Activated naive CD4-positive, alpha-beta T cell treated with anti-CD3 and anti-CD28 coated beads, Interleukin-2, amount 10 ng/mL, durations not matched to agents 7 days and 5 days (primary cell): ENCODE results near the gene ERGIC2.

Source experiments
- CTCF ChIA-PET: fragments of 350-600 bp; sonication (Branson Sonifier 250); formaldehyde crosslinking; loops from one replicate; lab custom pipeline; 2021; ENCODE audit warnings: antibody characterized with exemption; lab: Charles Lee
- DNase-seq: peaks from one replicate; pipeline ENCODE4 v3.0.0-alpha.2; 2020
- H3K27ac Mint-ChIP-seq: one replicate; pipeline ENCODE4 v1.8.0; 2021; ENCODE audit warnings: mild to moderate bottlenecking, moderate library complexity, mixed read lengths
- H3K27me3 Mint-ChIP-seq: one replicate; pipeline ENCODE4 v1.8.0; 2021; ENCODE audit warnings: mild to moderate bottlenecking, mixed read lengths
- H3K36me3 Mint-ChIP-seq: one replicate; pipeline ENCODE4 v1.8.0; 2021; ENCODE audit warnings: mixed read lengths
- H3K4me1 Mint-ChIP-seq: one replicate; pipeline ENCODE4 v1.8.0; 2021; ENCODE audit warnings: mixed read lengths
- H3K4me3 Mint-ChIP-seq: one replicate; pipeline ENCODE4 v1.8.0; 2021; ENCODE audit warnings: mild to moderate bottlenecking, moderate library complexity, mixed read lengths
- H3K9me3 Mint-ChIP-seq: one replicate; pipeline ENCODE4 v1.8.0; 2021; ENCODE audit warnings: mixed read lengths

ERGIC2 gene

DNA sequence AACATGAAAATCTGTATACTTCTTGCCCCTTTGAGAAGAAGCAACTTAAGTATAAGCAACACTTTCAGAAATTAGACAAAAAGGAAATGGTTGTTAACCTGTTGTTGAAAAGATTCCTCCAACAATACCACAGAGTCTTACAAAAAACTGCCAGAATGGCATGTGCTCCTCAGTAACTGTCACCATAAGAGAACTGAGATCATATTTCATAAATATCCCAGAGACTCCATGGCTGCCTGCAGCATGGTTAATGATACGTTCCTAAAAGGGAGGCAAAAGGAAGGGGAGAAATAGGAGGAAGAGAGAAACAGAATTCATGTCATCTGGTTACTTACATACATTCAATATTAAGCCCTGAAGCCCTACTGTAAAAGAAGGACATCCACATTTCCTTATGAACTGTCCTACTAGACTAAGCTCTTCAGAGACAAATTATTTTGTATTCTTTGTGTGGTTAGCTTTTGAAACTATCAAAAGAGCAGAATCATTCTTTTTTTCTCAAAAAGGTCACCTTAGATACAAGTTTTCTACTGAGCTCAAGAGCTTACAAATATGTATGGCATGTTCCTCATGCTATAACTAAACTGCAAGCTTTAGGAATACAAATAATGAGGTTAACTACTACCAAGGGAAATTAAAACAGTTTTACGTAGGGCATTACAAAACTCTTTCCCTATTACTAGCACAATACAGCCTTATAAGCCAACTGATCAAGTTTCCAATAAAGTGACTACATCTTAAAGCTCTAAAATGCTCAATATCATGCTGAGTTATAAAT is 37.8 kb downstream of the ERGIC2 start:
- Mint-ChIP-seq H3K36me3 (peaks cover 41% of the 10 kb centered on the region), H3K9me3 (no peaks in the 10 kb centered on the region), H3K27me3 (no peaks in the 10 kb centered on the region), H3K4me3 (no peak overlapping the region), H3K4me1 (no peaks in the 10 kb centered on the region), H3K27ac (no peak overlapping the region)
- CTCF ChIA-PET: interaction anchor here (0.8 kb wide), 1 partner anchor 25 kb away, joined by 3 read pairs; no protein-coding TSS in a partner anchor
- no peak for DNase-seq

- no peak for DNase-seq
- no peaks in the 10 kb centered on the region for H3K4me1 Mint-ChIP-seq
- no peak overlapping the region for H3K4me3 Mint-ChIP-seq
- no peak overlapping the region for H3K27ac Mint-ChIP-seq
- CTCF ChIA-PET: interaction anchor here (0.6 to 1.0 kb wide), 2 partner anchors 20 to 262 kb away, joined by 3 to 6 read pairs; no protein-coding TSS in a partner anchor
- H3K36me3 Mint-ChIP-seq: peaks cover 24% of the 10 kb centered on the region
- H3K27me3 Mint-ChIP-seq: no peaks in the 10 kb centered on the region
- no peaks in the 10 kb centered on the region for H3K9me3 Mint-ChIP-seq
These were observed 43.6 kb downstream of the ERGIC2 start for GRCh38 chr12:29337325-29337724.

- no peak overlapping the region for H3K27ac Mint-ChIP-seq
- DNase-seq: no peak
- CTCF ChIA-PET: interaction anchor here (0.6 kb wide), 1 partner anchor 17 kb away, joined by 3 read pairs; no protein-coding TSS in a partner anchor
- H3K4me1 Mint-ChIP-seq: no peaks in the 10 kb centered on the region
- H3K4me3 Mint-ChIP-seq: no peak overlapping the region
- peaks cover 17% of the 10 kb centered on the region for H3K36me3 Mint-ChIP-seq
- H3K9me3 Mint-ChIP-seq: no peaks in the 10 kb centered on the region
- H3K27me3 Mint-ChIP-seq: no peaks in the 10 kb centered on the region
These were observed 46.0 kb downstream of the ERGIC2 start for GRCh38 chr12:29334937-29335336.

DNA sequence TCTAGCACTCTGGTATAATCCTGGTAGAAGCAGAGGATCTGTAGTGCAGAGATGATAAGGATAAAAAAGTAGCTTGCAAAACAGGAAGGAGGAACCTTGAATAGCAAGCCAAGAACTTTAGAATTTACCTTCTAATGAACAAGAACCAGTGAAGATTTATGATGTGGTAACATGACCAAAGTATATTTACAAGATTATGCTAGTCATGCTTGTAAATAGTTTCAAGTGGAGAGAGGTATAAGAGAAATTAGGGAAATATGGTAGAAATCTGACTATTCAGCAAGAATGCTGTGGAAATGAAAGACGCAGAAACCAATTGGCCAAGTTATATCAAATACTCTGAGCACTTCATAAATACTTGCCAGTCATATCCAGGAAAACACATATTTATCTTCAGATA is 47.8 kb downstream of the ERGIC2 start:
- H3K27ac Mint-ChIP-seq: no peak overlapping the region

DNA sequence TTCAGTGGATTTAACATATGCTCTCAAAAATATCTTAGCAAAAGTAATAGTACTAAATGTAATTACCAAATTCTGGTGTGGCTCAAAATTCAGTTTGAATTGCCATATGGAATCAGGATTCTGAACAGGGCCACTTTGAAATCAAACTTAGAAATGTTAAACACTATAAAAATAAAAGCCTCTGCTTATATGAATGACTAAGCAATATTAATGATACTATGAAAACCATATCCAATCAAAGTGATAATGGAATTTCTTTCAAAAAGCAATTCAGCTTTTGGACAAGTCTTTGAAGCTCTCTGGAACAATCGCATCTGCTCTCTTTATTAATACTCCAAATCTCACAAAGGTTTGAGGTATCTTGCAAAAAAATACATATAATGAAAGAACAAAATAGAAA is 51.6 kb downstream of the ERGIC2 start:
- Mint-ChIP-seq H3K36me3 (peaks cover 17% of the 10 kb centered on the region), H3K4me1 (no peaks in the 10 kb centered on the region), H3K9me3 (no peaks in the 10 kb centered on the region), H3K4me3 (no peak overlapping the region), H3K27me3 (no peaks in the 10 kb centered on the region), H3K27ac (no peak overlapping the region)
- DNase-seq: no peak
- CTCF ChIA-PET: interaction anchor here (0.8 to 1.4 kb wide), 2 partner anchors 12 to 22 kb away, joined by 5 to 6 read pairs; no protein-coding TSS in a partner anchor

More for the DNA sequence above, 47.8 kb downstream of the ERGIC2 start:
- CTCF ChIA-PET: interaction anchor here (1.6 kb wide), 1 partner anchor 16 kb away, joined by 4 read pairs; no protein-coding TSS in a partner anchor
- H3K4me3 Mint-ChIP-seq: no peak overlapping the region
- H3K4me1 Mint-ChIP-seq: no peaks in the 10 kb centered on the region
- no peaks in the 10 kb centered on the region for H3K27me3 Mint-ChIP-seq
- H3K36me3 Mint-ChIP-seq: peaks cover 15% of the 10 kb centered on the region
- H3K9me3 Mint-ChIP-seq: no peaks in the 10 kb centered on the region
- no peak for DNase-seq

DNA sequence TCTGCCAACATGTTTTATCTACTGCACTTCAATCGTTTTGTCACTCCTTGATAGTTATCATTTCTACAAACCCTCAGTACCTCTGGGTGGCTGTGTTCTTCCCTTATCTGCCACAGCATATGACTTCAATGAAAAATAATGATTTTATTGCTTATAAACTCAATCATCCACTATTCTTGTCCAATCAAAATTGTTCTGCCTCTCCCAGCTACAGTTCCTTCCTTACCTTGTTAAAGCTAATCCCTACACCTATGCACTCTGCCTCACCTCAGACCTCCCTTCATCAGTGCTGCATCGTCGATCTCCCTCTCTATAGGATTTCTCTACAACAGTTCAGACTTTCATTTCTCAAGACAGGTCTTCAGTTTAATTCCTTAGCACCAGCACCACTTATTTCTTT is 58.8 kb downstream of the ERGIC2 start:
- Mint-ChIP-seq H3K27ac (no peak overlapping the region), H3K36me3 (peaks cover 29% of the 10 kb centered on the region), H3K27me3 (no peaks in the 10 kb centered on the region), H3K4me3 (no peak overlapping the region), H3K4me1 (peaks cover 8% of the 10 kb centered on the region), H3K9me3 (no peaks in the 10 kb centered on the region)
- DNase-seq: no peak
- CTCF ChIA-PET: interaction anchor here (2.5 kb wide), 1 partner anchor 234 kb away, joined by 10 read pairs; no protein-coding TSS in a partner anchor

- Mint-ChIP-seq H3K27me3 (no peaks in the 10 kb centered on the region), H3K36me3 (peaks cover 24% of the 10 kb centered on the region), H3K9me3 (no peaks in the 10 kb centered on the region), H3K4me3 (no peak overlapping the region), H3K27ac (no peak overlapping the region), H3K4me1 (peaks cover 8% of the 10 kb centered on the region)
- DNase-seq: no peak
- CTCF ChIA-PET: interaction anchor here (1.0 to 2.5 kb wide), 2 partner anchors 10 to 232 kb away, joined by 3 to 10 read pairs; no protein-coding TSS in a partner anchor
These were observed 60.5 kb downstream of the ERGIC2 start for GRCh38 chr12:29320295-29321085.

GRCh38 chr12:29317556-29318363 is 63.2 kb downstream of the ERGIC2 start:
- CTCF ChIA-PET: interaction anchor here (0.6 to 9.2 kb wide), 25 partner anchors 11 to 346 kb away, joined by 3 to 93 read pairs (median 3); no protein-coding TSS in a partner anchor
- H3K27me3 Mint-ChIP-seq: no peaks in the 10 kb centered on the region
- no peak overlapping the region for H3K27ac Mint-ChIP-seq
- H3K36me3 Mint-ChIP-seq: peaks cover 8% of the 10 kb centered on the region
- DNase-seq: peak; percentile 58
- H3K4me1 Mint-ChIP-seq: peaks cover 8% of the 10 kb centered on the region
- H3K9me3 Mint-ChIP-seq: no peaks in the 10 kb centered on the region
- no peak overlapping the region for H3K4me3 Mint-ChIP-seq

GRCh38 chr12:29316752-29317151 is 64.2 kb downstream of the ERGIC2 start:
- CTCF ChIA-PET: interaction anchor here (0.9 to 9.2 kb wide), 10 partner anchors 10 to 345 kb away, joined by 3 to 93 read pairs (median 4); no protein-coding TSS in a partner anchor
- no peak overlapping the region for H3K4me3 Mint-ChIP-seq
- H3K27me3 Mint-ChIP-seq: no peaks in the 10 kb centered on the region
- H3K4me1 Mint-ChIP-seq: peaks cover 8% of the 10 kb centered on the region
- H3K27ac Mint-ChIP-seq: no peak overlapping the region
- DNase-seq: no peak
- H3K36me3 Mint-ChIP-seq: peaks cover 5% of the 10 kb centered on the region
- no peaks in the 10 kb centered on the region for H3K9me3 Mint-ChIP-seq

DNA sequence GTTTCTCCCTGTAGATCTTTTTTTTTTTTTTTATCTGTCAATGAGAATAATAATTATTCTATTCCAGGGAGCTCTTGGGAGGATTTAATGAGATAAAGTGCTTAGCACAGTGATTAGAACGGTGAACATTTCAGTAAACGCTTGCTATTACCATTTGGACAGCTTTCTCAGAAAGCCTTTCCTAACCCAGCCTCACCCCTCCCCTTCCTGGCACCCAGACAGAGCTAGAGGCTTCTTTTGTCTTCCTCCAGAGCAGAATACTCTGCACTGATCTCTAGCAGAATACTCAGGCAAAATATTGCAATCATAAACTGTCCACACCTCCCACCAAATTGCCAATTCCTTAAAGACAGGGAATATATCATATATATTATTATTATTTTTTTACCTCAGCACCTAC is 66.6 kb downstream of the ERGIC2 start:
- no peak overlapping the region for H3K27ac Mint-ChIP-seq
- CTCF ChIA-PET: interaction anchor here (0.7 to 9.2 kb wide), 3 partner anchors 105 to 241 kb away, joined by 3 to 93 read pairs (median 3); no protein-coding TSS in a partner anchor
- H3K9me3 Mint-ChIP-seq: no peaks in the 10 kb centered on the region
- peaks cover 1% of the 10 kb centered on the region for H3K36me3 Mint-ChIP-seq
- peaks cover 8% of the 10 kb centered on the region for H3K4me1 Mint-ChIP-seq
- no peaks in the 10 kb centered on the region for H3K27me3 Mint-ChIP-seq
- no peak for DNase-seq
- no peak overlapping the region for H3K4me3 Mint-ChIP-seq

DNA sequence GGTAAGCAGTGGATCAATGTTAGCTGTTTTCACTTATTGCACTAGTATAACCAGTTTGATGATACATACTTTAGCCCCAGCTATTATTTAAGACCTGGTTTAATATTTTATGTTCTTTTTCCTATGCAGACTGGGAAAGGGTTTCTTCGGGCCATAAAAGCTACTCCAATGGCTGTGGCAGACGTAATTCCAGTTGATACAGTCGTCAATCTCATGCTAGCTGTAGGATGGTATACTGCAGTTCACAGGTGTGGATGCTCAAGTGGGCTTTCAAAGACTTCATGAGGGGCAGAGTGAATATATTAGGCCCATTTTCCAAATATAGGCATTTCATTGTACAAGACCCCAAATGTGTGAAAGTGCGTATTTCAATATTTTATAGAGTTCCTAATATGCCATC is 70.1 kb downstream of the ERGIC2 start:
- Mint-ChIP-seq H3K9me3 (no peaks in the 10 kb centered on the region), H3K4me3 (no peak overlapping the region), H3K27me3 (no peaks in the 10 kb centered on the region), H3K27ac (no peak overlapping the region), H3K4me1 (no peaks in the 10 kb centered on the region), H3K36me3 (no peaks in the 10 kb centered on the region)
- CTCF ChIA-PET: interaction anchor here (1.1 to 9.2 kb wide), 2 partner anchors 223 to 237 kb away, joined by 5 to 93 read pairs; no protein-coding TSS in a partner anchor
- no peak for DNase-seq

DNA sequence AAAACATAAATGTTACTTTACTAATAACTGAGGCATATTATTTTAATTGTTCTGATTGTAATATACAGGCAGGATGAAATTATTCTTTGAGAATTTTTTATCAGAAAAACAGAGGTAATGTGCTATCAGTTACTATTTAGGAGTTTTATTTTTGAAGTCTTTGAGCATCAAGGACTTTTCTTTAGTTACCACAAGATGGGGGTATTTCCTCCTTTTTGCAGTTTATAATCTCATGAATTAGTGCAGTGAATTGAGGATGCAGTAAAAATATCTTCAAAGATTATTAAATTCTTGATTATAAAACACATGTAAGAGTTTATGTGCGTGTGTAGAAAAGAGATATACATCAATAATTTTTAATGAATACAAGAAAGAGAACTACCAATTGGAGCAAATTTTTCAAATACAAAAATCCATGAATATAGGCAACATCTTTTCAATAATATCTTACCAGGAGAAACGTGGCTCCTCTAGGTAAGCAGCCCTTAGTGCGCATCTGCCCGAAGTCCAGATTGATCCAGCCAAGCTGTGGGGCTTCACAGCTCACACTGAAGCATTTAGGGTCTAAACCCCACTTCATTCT is 71.6 kb downstream of the ERGIC2 start:
- CTCF ChIA-PET: interaction anchor here (0.8 to 9.2 kb wide), 4 partner anchors 220 to 236 kb away, joined by 3 to 93 read pairs (median 3); no protein-coding TSS in a partner anchor
- Mint-ChIP-seq H3K4me3 (no peak overlapping the region), H3K4me1 (no peaks in the 10 kb centered on the region), H3K9me3 (no peaks in the 10 kb centered on the region), H3K27me3 (no peaks in the 10 kb centered on the region), H3K36me3 (no peaks in the 10 kb centered on the region), H3K27ac (no peak overlapping the region)
- DNase-seq: no peak

DNA sequence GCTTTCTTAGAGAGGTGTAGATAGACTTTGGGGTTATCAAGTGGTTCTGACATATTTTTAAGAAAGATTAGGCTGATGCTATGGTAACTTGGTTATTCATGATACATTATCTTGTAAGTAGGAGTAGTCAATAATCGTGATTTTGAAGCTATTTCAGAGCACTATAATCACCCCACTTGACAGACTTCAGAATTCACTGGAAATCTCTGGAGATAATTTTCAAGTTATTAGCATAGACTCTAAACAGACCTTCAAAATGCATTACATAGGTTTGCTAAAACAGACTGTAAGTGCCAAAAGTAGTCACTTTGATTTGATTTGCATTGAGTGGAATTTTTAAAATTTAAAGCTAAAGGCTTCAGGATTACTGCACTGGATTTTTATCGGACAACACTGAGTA is 74.3 kb downstream of the ERGIC2 start:
- Mint-ChIP-seq H3K27me3 (no peaks in the 10 kb centered on the region), H3K36me3 (no peaks in the 10 kb centered on the region), H3K27ac (no peak overlapping the region), H3K9me3 (no peaks in the 10 kb centered on the region), H3K4me3 (no peak overlapping the region), H3K4me1 (no peaks in the 10 kb centered on the region)
- no peak for DNase-seq
- CTCF ChIA-PET: interaction anchor here (4.2 kb wide), 1 partner anchor 10 kb away, joined by 27 read pairs; no protein-coding TSS in a partner anchor
